Kidney (tissue), 14 donors: ENCODE results near the gene TFDP1. TPM values are rescaled to one million over a fixed set of nuclear protein-coding genes. Genes with fewer than 3 reads are reported as not detected.

Experiments used
- DNase-seq, 5 donors: peaks; one replicate each; pipeline ENCODE4 v3.0.0-alpha.2; 2013 to 2020
- FAIRE-seq: peaks from 2 replicates; lab custom pipeline; 2012; peaks lifted over from hg19 to GRCh38; lab: Jason Lieb, UNC
- H3K27ac ChIP-seq, 2 donors: one replicate each; pipeline ENCODE4 v1.7.0; 2013; ENCODE audit warnings: low read depth in 2 of 2, low read length in 2 of 2, inconsistent platforms in 1 of 2
- H3K27me3 ChIP-seq: one replicate; pipeline ENCODE4 v1.7.1; 2013; ENCODE audit warnings: low read length, inconsistent platforms; ENCODE audit not compliant: control insufficient read depth, insufficient read depth
- H3K36me3 ChIP-seq, 3 donors: one replicate each; pipeline versions ENCODE4 v1.7.0 to v1.7.1; 2013; ENCODE audit warnings: low read length in 3 of 3, control low read depth in 1 of 3, inconsistent platforms in 1 of 3; ENCODE audit not compliant: insufficient read depth in 3 of 3, control insufficient read depth in 2 of 3
- H3K4me1 ChIP-seq, 3 donors: one replicate each; pipeline versions ENCODE4 v1.7.0 to v1.7.1; 2013; ENCODE audit warnings: low read length in 3 of 3, inconsistent platforms in 1 of 3, low read depth in 1 of 3; ENCODE audit not compliant: control insufficient read depth in 2 of 3, insufficient read depth in 2 of 3
- H3K4me3 ChIP-seq, 3 donors: one replicate each; pipeline versions ENCODE4 v1.7.0 to v1.8.1; 2013; ENCODE audit warnings: low read length in 3 of 3, control low read depth in 1 of 3, inconsistent platforms in 1 of 3
- H3K9ac ChIP-seq, 3 donors: one replicate each; pipeline versions ENCODE4 v1.7.0 to v1.7.1; 2013; ENCODE audit warnings: low read length in 3 of 3, control low read depth in 1 of 3, inconsistent platforms in 1 of 3
- H3K9me3 ChIP-seq, 3 donors: one replicate each; pipeline versions ENCODE4 v1.7.0 to v1.7.1; 2013; ENCODE audit warnings: low read length in 3 of 3, control low read depth in 1 of 3, inconsistent platforms in 1 of 3; ENCODE audit not compliant: control insufficient read depth in 2 of 3, insufficient read depth in 1 of 3
- CTCF ChIP-seq: IDR thresholded peaks from 3 replicates; pipeline ENCODE4 v1.5.1; 2012; ENCODE audit warnings: mild to moderate bottlenecking, moderate library complexity, borderline replicate concordance; ENCODE audit not compliant: insufficient read depth; ENCODE audit errors: extremely low read depth
- intact Hi-C: fragments of 100-400 bp; cut with DNase I; formaldehyde crosslinking; loops from one replicate; pipeline ENCODE4 v1.11.1; 2022
- polyA plus RNA-seq: library from polyadenylated mRNA; stranded (reverse); fragments of 350-450 nt; fragmentation: Illumina TruSeq; extraction: RNeasy Lipid Tissue Mini Kit (QIAGEN cat#74804); gene quantifications from one replicate; pipeline ENCODE4 v1.2.3, GENCODE V29; 2014; ENCODE audit warnings: low read depth, low replicate concordance; ENCODE audit not compliant: insufficient read depth
- total RNA-seq: library from RNA; stranded (reverse); fragmentation: NEBNext Ultra II Directional; extraction: Animal tissue kit (Norgen Biotek cat#: 25700); gene quantifications from one replicate; pipeline ENCODE4 v1.2.1, GENCODE V29; 2021
- donor health status: control.
- donor health status: control.
- donor health status: control.
- donor health status: control.
- donor health status: control.
- donor health status: DM: yes; HTN: yes; CAD: no.
- donor health status: Normal renal cell carcinoma (clear cell type).

The TFDP1 gene
- total and polyA plus RNA-seq, 2 donors from 2014 or later: 33.8 to 46.9 TPM

GRCh38 chr13:113565526-113566226 lies 18.9 kb upstream of the TFDP1 start:
- no peak for TF ChIP-seq CTCF
- DNase-seq (peak in 2 of 5 donors; percentile 26 to 41), FAIRE-seq (no peak)
- no peaks in the 10 kb centered on the region for H3K9me3 ChIP-seq
- intact Hi-C loops: no loop called here
- no peak overlapping the region for H3K4me3 ChIP-seq
- H3K27ac ChIP-seq: no peak overlapping the region
- peaks cover 0 to 2% (median 0%) of the 10 kb centered on the region in 3 donors for H3K4me1 ChIP-seq
- H3K9ac ChIP-seq: no peak overlapping the region
- H3K36me3 ChIP-seq: no peaks in the 10 kb centered on the region
- H3K27me3 ChIP-seq: no peaks in the 10 kb centered on the region

- peaks cover 0 to 2% (median 0%) of the 10 kb centered on the region in 3 donors for H3K4me1 ChIP-seq
- H3K4me3 ChIP-seq: no peak overlapping the region
- TF ChIP-seq CTCF: no peak
- FAIRE-seq (no peak), DNase-seq (peak in 1 of 5 donors; percentile 43)
- no peaks in the 10 kb centered on the region for H3K27me3 ChIP-seq
- no peak overlapping the region for H3K27ac ChIP-seq
- no peaks in the 10 kb centered on the region for H3K36me3 ChIP-seq
- intact Hi-C loops: no loop called here
- H3K9ac ChIP-seq: no peak overlapping the region
- H3K9me3 ChIP-seq: no peaks in the 10 kb centered on the region
Observed at GRCh38 chr13:113566227-113566561, 18.4 kb upstream of the TFDP1 start.

GRCh38 chr13:113567681-113568080 lies 16.9 kb upstream of the TFDP1 start:
- TF ChIP-seq CTCF: no peak
- intact Hi-C loops: no loop called here
- Histone ChIP-seq H3K27me3 (no peaks in the 10 kb centered on the region), H3K27ac (no peak overlapping the region), H3K9me3 (peaks cover 0 to 2% (median 0%) of the 10 kb centered on the region in 3 donors), H3K4me3 (no peak overlapping the region), H3K36me3 (no peaks in the 10 kb centered on the region), H3K4me1 (no peaks in the 10 kb centered on the region), H3K9ac (no peak overlapping the region)
- DNase-seq (peak in 1 of 5 donors; percentile 4), FAIRE-seq (no peak)
